DND-41 (cell line): Measurements from ENCODE around the gene FAM174C.

ENCODE experiments used
- CTCF ChIP-seq: IDR thresholded peaks from 2 replicates; pipeline ENCODE4 v1.5.1; 2012; ENCODE audit warnings: borderline replicate concordance, low read length, moderate library complexity, mild to moderate bottlenecking; ENCODE audit not compliant: poor library complexity, severe bottlenecking; ENCODE audit errors: extremely low read depth
- EZH2 ChIP-seq: IDR thresholded peaks from 3 replicates; pipeline ENCODE4 v1.6.1; 2012; ENCODE audit warnings: borderline replicate concordance, low read depth, mild to moderate bottlenecking, moderate library complexity, low read length, inconsistent platforms; ENCODE audit not compliant: severe bottlenecking

GRCh38 chr19:1266129-1266915 lies 9.0 kb upstream of the FAM174C start:
- TF ChIP-seq CTCF (no peak), EZH2 (no peak)
